HG03571 (cell line): ENCODE data around the gene PAPPA2.
"Not testable (repeated sequence)": the region's sequence is repeated elsewhere in the genome, so short reads cannot be mapped to it uniquely, and the experiment has no call there.

Experiments
- ATAC-seq: cut with Tn5 transposase; IDR thresholded peaks from one replicate; pipeline ENCODE4 v1.9.1; 2021; ENCODE audit not compliant: unreplicated experiment

PAPPA2 gene

GRCh38 chr1:176546825-176547224, 83.8 kb downstream of the PAPPA2 start:
- no peak for ATAC-seq

- no peak for ATAC-seq
Measured at GRCh38 chr1:176551146-176551545, 88.2 kb downstream of the PAPPA2 start.

GRCh38 chr1:176552217-176552991, 89.4 kb downstream of the PAPPA2 start:
- no peak for ATAC-seq

- ATAC-seq = no peak
Measured at GRCh38 chr1:176552999-176553398, 90.0 kb downstream of the PAPPA2 start.

GRCh38 chr1:176556288-176556687, 93.3 kb downstream of the PAPPA2 start:
- no peak for ATAC-seq

GRCh38 chr1:176557543-176558258, 94.7 kb downstream of the PAPPA2 start:
- ATAC-seq = no peak

GRCh38 chr1:176558561-176558960, 95.6 kb downstream of the PAPPA2 start:
- no peak for ATAC-seq

- no peak for ATAC-seq
Measured at GRCh38 chr1:176559474-176559873, 96.5 kb downstream of the PAPPA2 start.

GRCh38 chr1:176559878-176560277, 96.9 kb downstream of the PAPPA2 start:
- no peak for ATAC-seq

GRCh38 chr1:176560681-176561080, 97.7 kb downstream of the PAPPA2 start:
- ATAC-seq = no peak

GRCh38 chr1:176561761-176562160, 98.8 kb downstream of the PAPPA2 start:
- ATAC-seq = not testable (repeated sequence)

- no peak for ATAC-seq
Measured at GRCh38 chr1:176566004-176566975, 103.3 kb downstream of the PAPPA2 start.

- no peak for ATAC-seq
Measured at GRCh38 chr1:176567190-176567794, 104.3 kb downstream of the PAPPA2 start.

- no peak for ATAC-seq
Measured at GRCh38 chr1:176568185-176568584, 105.2 kb downstream of the PAPPA2 start.

GRCh38 chr1:176574756-176575155, 111.8 kb downstream of the PAPPA2 start:
- no peak for ATAC-seq

GRCh38 chr1:176575991-176576390, 113.0 kb downstream of the PAPPA2 start:
- ATAC-seq = no peak

- ATAC-seq = no peak
Measured at GRCh38 chr1:176576670-176577069, 113.7 kb downstream of the PAPPA2 start.

- ATAC-seq = no peak
Measured at GRCh38 chr1:176577646-176578197, 114.7 kb downstream of the PAPPA2 start.

GRCh38 chr1:176579087-176579486, 116.1 kb downstream of the PAPPA2 start:
- no peak for ATAC-seq

- no peak for ATAC-seq
Measured at GRCh38 chr1:176595217-176595616, 132.2 kb downstream of the PAPPA2 start.
